Measurements from ENCODE around the gene C1QTNF6.

Gene C1QTNF6

DNA sequence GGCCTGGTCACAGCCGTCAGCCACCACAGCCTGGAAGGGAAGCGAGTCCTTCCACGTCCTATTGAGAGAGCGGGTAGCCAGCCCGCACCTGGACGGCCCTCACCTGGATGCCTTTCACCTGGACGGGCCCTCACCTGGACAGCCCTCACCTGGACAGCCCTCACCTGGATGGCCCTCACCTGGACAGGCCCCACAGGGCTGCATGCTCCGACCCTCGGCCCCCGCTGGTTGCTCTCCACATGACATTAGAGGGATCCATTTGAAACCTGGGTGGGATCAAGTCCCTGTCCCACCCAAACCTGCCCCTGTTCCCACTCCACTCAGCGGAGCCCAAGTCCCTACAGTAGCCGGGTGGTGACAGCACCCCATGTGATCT lies 3.7 kb downstream of the C1QTNF6 start:
- no peak overlapping the region for H3K4me3 ChIP-seq (ENCODE audit: low read depth, low read length)
- TF ChIP-seq, protein P1, sequence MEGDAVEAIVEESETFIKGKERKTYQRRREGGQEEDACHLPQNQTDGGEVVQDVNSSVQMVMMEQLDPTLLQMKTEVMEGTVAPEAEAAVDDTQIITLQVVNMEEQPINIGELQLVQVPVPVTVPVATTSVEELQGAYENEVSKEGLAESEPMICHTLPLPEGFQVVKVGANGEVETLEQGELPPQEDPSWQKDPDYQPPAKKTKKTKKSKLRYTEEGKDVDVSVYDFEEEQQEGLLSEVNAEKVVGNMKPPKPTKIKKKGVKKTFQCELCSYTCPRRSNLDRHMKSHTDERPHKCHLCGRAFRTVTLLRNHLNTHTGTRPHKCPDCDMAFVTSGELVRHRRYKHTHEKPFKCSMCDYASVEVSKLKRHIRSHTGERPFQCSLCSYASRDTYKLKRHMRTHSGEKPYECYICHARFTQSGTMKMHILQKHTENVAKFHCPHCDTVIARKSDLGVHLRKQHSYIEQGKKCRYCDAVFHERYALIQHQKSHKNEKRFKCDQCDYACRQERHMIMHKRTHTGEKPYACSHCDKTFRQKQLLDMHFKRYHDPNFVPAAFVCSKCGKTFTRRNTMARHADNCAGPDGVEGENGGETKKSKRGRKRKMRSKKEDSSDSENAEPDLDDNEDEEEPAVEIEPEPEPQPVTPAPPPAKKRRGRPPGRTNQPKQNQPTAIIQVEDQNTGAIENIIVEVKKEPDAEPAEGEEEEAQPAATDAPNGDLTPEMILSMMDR (IDR thresholded peaks at IDR 0.05; ENCODE audit: low read depth, low read length): no peak
- no peak for DNase-seq (ENCODE audit: low read depth, low spot score)
- in situ Hi-C loops (cut with HindIII; ENCODE audit: low sequenced_read_pairs): no loop called here

DNA sequence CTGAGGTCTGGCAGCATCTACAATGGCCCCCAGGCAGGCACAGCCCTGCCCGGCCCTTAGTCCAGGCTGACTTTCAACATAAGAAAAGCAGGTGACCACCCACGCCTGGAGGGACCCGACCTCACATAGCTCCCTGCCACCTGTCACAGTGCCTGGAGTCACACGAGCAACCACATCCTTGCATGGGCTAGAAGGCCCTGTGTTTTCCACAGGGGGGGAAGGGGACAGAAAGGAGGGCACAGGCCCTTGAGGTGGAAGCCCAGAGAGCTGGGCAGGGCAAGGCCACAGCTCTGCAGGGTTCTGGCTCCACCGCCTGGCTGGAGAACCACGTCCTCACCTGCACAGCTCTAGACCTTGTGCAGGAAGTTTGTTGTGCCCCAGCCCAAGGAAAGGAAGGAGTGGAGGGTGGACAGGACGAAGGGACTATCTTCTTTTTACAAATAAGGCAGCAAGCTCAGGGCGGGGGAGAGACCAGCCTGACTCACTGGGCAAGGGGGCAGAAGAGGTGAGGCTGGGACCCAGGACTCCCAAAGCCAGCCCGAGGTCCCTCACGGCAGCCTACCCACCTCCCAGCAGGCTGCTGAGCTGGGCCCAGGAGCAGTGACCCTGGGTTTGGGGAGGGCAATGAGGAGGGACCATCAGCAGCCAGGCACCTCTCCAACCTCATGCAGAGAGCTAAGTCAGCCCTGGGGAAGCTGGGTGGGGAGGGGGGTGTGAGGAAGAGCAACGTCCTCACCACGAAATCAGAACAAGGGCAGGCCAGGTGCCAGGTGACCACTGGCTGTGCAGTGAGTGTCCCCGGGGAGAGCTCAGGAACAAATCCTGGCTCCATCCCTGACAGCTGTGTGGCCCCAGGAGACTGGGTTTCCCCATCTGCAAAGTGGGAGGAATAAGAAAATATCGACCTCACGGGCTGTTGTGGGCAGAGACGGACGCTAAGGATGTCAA lies 4.3 kb downstream of the C1QTNF6 start:
- no peak for DNase-seq (ENCODE audit: low read depth, low spot score)
- TF ChIP-seq, protein P1 (IDR thresholded peaks at IDR 0.05; ENCODE audit: low read depth, low read length): no peak
- in situ Hi-C loops (cut with HindIII; ENCODE audit: low sequenced_read_pairs): no loop called here
- no peak overlapping the region for H3K4me3 ChIP-seq (ENCODE audit: low read depth, low read length)

DNA sequence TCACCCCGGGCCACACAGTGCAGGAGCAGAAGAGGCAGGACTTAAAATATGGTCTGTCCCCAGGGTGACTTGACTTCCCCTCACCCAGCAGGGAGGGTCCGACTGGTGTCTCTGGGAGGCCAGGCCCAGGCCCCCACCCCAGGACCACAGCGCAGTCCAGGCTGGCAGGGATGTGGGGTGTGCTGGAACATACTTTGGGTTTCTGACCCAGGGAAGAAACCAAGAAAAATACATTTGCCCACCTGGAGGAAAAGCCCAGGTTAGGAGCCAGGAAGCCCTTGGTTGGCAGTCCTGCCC lies 5.2 kb downstream of the C1QTNF6 start:
- DNase-seq (ENCODE audit: low read depth, low spot score): no peak
- in situ Hi-C loops (cut with HindIII; ENCODE audit: low sequenced_read_pairs): no loop called here
- TF ChIP-seq, protein P1 (IDR thresholded peaks at IDR 0.05; ENCODE audit: low read depth, low read length): no peak
- no peak overlapping the region for H3K4me3 ChIP-seq (ENCODE audit: low read depth, low read length)

DNA sequence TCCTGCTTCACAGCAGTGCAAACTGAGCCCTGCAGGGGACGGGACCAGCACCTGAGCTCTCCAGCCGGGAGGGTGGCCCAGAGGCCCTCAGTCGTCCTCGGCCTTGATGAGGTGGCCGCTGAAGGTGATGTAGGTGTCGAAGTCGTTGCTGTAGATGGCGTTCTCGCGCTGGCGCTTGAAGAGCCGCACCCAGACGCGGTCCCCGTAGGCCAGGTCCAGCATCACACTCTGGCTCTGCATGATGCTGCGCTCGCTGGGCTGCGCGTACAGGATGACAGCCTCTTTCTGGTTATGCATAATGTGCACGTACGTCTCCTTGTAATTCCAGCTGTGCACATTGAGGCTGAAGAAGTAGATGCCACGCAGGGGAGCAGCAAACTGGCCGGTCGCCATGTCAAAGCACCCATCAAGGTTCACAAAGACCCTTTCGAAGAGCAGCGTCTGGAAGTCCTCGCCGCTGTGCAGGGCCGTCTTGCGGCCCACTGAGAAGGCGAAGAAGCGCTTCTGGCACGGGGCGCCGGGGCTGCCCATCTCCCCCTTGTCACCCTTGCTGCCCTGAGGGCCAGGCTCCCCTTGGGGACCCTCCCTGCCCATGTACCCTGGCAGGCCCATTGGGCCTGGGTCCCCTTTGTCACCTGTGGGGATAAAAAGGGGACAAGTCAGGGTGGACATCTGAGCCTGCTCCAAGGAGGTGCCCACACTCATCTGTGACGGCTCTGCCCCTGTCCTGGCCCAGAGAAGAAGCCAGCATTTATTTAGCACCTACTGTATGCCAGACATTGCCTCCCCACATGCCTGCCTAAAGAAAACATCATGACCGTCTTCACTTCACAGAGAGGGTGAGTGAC lies 5.7 kb downstream of the C1QTNF6 start:
- in situ Hi-C loops (cut with HindIII; ENCODE audit: low sequenced_read_pairs): no loop called here
- H3K4me3 ChIP-seq (ENCODE audit: low read depth, low read length): no peak overlapping the region
- DNase-seq (ENCODE audit: low read depth, low spot score): no peak
- TF ChIP-seq, protein P1 (IDR thresholded peaks at IDR 0.05; ENCODE audit: low read depth, low read length): no peak

DNA sequence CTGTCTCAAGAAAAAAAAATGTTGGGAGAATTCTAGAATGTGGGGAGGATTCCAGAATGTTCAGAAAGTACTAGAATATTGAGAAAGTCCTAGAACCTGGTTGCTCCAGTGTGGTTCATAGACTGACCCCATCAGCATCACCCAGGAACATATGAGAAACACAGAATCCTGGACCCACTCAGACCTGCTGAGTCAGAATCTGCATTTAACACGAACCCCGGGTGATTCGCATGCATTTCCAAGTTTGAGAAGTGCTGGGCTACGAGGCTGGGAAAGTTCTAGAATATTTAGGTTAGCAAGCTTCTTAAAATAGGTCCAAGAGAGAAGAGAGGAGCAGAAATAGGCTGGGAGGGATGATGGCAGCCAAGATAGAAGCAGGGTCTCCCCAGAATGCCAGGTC lies 6.4 kb downstream of the C1QTNF6 start:
- no peak overlapping the region for H3K4me3 ChIP-seq (ENCODE audit: low read depth, low read length)
- in situ Hi-C loops (cut with HindIII; ENCODE audit: low sequenced_read_pairs): no loop called here
- TF ChIP-seq, protein P1 (IDR thresholded peaks at IDR 0.05; ENCODE audit: low read depth, low read length): no peak
- no peak for DNase-seq (ENCODE audit: low read depth, low spot score)

DNA sequence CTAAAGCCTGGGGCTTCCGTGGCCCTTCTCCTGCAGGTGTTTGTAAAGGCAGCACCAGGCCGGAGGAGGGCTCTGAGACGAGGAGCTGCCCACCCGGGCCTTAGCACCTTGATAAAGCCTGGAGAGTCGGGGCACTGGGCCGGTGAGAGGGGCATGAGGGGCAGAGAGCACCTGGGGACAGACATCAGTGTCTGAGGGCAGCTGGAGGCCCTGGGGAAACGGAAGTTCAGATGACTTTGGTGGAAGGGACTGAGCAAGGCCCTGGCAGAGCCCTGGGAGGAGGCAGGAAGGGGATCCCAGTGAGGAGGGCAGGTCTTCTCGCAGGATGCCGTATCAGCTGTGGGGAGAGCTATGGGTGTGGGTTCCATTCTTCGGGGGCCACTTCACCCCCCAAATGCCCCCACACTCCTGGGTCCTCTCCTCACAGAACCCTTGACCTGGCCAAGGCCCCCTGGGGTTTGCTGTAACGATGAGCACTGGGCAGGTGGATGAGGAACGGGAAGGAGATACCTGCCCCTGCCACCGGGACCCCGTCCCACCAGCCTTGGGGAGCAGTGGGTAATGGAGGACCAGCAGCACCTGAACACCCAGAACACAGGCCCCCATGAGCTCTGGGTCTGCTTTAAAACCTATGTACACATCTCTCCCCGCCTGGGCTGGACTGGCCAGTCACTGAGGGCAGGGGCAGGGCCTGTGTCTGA lies 7.4 kb downstream of the C1QTNF6 start:
- no peak for DNase-seq (ENCODE audit: low read depth, low spot score)
- no peak overlapping the region for H3K4me3 ChIP-seq (ENCODE audit: low read depth, low read length)

More for the DNA sequence above, 7.4 kb downstream of the C1QTNF6 start:
- in situ Hi-C loops (cut with HindIII; ENCODE audit: low sequenced_read_pairs): no loop called here
- TF ChIP-seq, protein P1 (IDR thresholded peaks at IDR 0.05; ENCODE audit: low read depth, low read length): no peak
